HEK293 (cell line): ENCODE measurements around the gene TFAP2E.

ENCODE experiments used
- CTCF ChIA-PET: fragments of 350-600 bp; formaldehyde crosslinking; extraction: SDS; loops from one replicate; lab custom pipeline; 2021; ENCODE audit warnings: antibody characterized with exemption; lab: Yijun Ruan, JAX
- POLR2A ChIA-PET: fragments of 300-600 bp; formaldehyde crosslinking; extraction: SDS; loops from one replicate; lab custom pipeline; 2020; ENCODE audit warnings: antibody characterized with exemption, inconsistent platforms; lab: Yijun Ruan, JAX
- H3K27ac ChIP-seq: fragments of 200-500 bp; sonication (Bioruptor generic); 2 replicates; pipeline ENCODE4 v1.5.1; 2014; ENCODE audit warnings: low read depth, low read length, control low read depth, inconsistent platforms; ENCODE audit errors: extremely low read depth
- H3K36me3 ChIP-seq, 2 experiments: fragments of 200-500 bp in 1 of 2; sonication (Bioruptor generic) in 1 of 2; 1 replicate in 1 of 2; 2 replicates in 1 of 2; pipeline ENCODE4 v1.5.1; 2014 to 2017; ENCODE audit warnings: inconsistent platforms in 2 of 2, low read length in 2 of 2; ENCODE audit not compliant: control insufficient read depth in 2 of 2, insufficient read depth in 1 of 2
- H3K4me1 ChIP-seq: fragments of 200-500 bp; sonication (Bioruptor generic); 2 replicates; pipeline ENCODE4 v1.5.1; 2014; ENCODE audit warnings: mild to moderate bottlenecking, low read length, inconsistent platforms; ENCODE audit not compliant: control insufficient read depth, insufficient read depth
- H3K4me3 ChIP-seq: 2 replicates; pipeline ENCODE4 v1.5.1; 2011; ENCODE audit warnings: low read depth, mild to moderate bottlenecking, control low read depth, low read length, moderate library complexity
- H3K9me3 ChIP-seq: fragments of 200-500 bp; sonication (Bioruptor generic); 2 replicates; pipeline ENCODE4 v1.5.1; 2014; ENCODE audit warnings: low read depth, low read length, inconsistent platforms; ENCODE audit not compliant: control insufficient read depth, insufficient read depth
- EGR2 ChIP-seq: fragments of 450-650 bp; formaldehyde crosslinking; IDR thresholded peaks from 2 replicates; pipeline ENCODE4 v1.5.1; 2016; ENCODE audit warnings: low read depth, missing biosample characterization, missing genetic modification characterization
- FEZF1 ChIP-seq: fragments of 450-650 bp; formaldehyde crosslinking; IDR thresholded peaks from 2 replicates; pipeline ENCODE4 v1.5.1; 2016; ENCODE audit warnings: missing biosample characterization, missing genetic modification characterization
- KLF16 ChIP-seq: fragments of 450-650 bp; formaldehyde crosslinking; IDR thresholded peaks from 2 replicates; pipeline ENCODE4 v1.5.1; 2017; ENCODE audit warnings: missing biosample characterization, missing genetic modification characterization
- KLF7 ChIP-seq: fragments of 450-650 bp; formaldehyde crosslinking; IDR thresholded peaks from 2 replicates; pipeline ENCODE4 v1.5.1; 2016; ENCODE audit warnings: missing biosample characterization, missing genetic modification characterization, borderline replicate concordance
- PRDM1 ChIP-seq: fragments of 450-650 bp; formaldehyde crosslinking; IDR thresholded peaks from 2 replicates; pipeline ENCODE4; 2016; ENCODE audit warnings: missing biosample characterization, missing genetic modification characterization
- RBAK ChIP-seq: fragments of 450-650 bp; formaldehyde crosslinking; IDR thresholded peaks from 2 replicates; pipeline ENCODE4 v1.5.1; 2016; ENCODE audit warnings: missing biosample characterization, missing genetic modification characterization
- YY1 ChIP-seq: fragments of 450-650 bp; formaldehyde crosslinking; IDR thresholded peaks from 2 replicates; pipeline ENCODE4 v1.5.1; 2018; ENCODE audit warnings: missing biosample characterization, missing genetic modification characterization
- ZFHX2 ChIP-seq: fragments of 450-650 bp; formaldehyde crosslinking; conservative IDR thresholded peaks from 2 replicates; pipeline ENCODE4 v1.5.1; 2016; ENCODE audit warnings: missing biosample characterization, missing genetic modification characterization
- ZNF112 ChIP-seq: fragments of 450-650 bp; formaldehyde crosslinking; IDR thresholded peaks from 2 replicates; pipeline ENCODE4 v1.5.0; 2017; ENCODE audit warnings: missing biosample characterization, missing genetic modification characterization
- ZNF157 ChIP-seq: fragments of 450-650 bp; formaldehyde crosslinking; IDR thresholded peaks from 2 replicates; pipeline ENCODE4 v1.5.1; 2016; ENCODE audit warnings: missing biosample characterization, missing genetic modification characterization
- ZNF18 ChIP-seq: fragments of 450-650 bp; formaldehyde crosslinking; IDR thresholded peaks from 2 replicates; pipeline ENCODE4 v1.5.1; 2016; ENCODE audit warnings: missing biosample characterization, missing genetic modification characterization
- ZNF2 ChIP-seq: fragments of 450-650 bp; formaldehyde crosslinking; IDR thresholded peaks from 2 replicates; pipeline ENCODE4 v1.5.1; 2016; ENCODE audit warnings: missing biosample characterization, missing genetic modification characterization
- ZNF350 ChIP-seq: fragments of 450-650 bp; formaldehyde crosslinking; IDR thresholded peaks from 2 replicates; pipeline ENCODE4 v1.5.0; 2017; ENCODE audit warnings: missing biosample characterization, mild to moderate bottlenecking, missing genetic modification characterization
- ZNF426 ChIP-seq: fragments of 450-650 bp; formaldehyde crosslinking; IDR thresholded peaks from 2 replicates; pipeline ENCODE4 v1.5.1; 2017; ENCODE audit warnings: missing biosample characterization, missing genetic modification characterization, mild to moderate bottlenecking, inconsistent platforms, moderate library complexity
- ZNF514 ChIP-seq: fragments of 450-650 bp; formaldehyde crosslinking; IDR thresholded peaks from 2 replicates; pipeline ENCODE4 v1.5.1; 2016; ENCODE audit warnings: missing biosample characterization, missing genetic modification characterization
- ZNF530 ChIP-seq: fragments of 450-650 bp; formaldehyde crosslinking; IDR thresholded peaks from 2 replicates; pipeline ENCODE4 v1.5.1; 2016; ENCODE audit warnings: low read depth, missing biosample characterization, missing genetic modification characterization
- ZNF776 ChIP-seq: fragments of 450-650 bp; formaldehyde crosslinking; IDR thresholded peaks from 2 replicates; pipeline ENCODE4 v1.5.0; 2017; ENCODE audit warnings: missing biosample characterization, missing genetic modification characterization, borderline replicate concordance
- ZSCAN23 ChIP-seq: fragments of 450-650 bp; formaldehyde crosslinking; IDR thresholded peaks from 2 replicates; pipeline ENCODE4 v1.5.1; 2016; ENCODE audit warnings: missing biosample characterization, missing genetic modification characterization
- TF ChIP-seq, protein P1 (sequence below): fragments of 450-650 bp; formaldehyde crosslinking; IDR thresholded peaks from 2 replicates; pipeline ENCODE4 v1.5.1; 2016; ENCODE audit warnings: missing biosample characterization, missing genetic modification characterization
- TF ChIP-seq, protein P2 (sequence below): fragments of 450-650 bp; formaldehyde crosslinking; IDR thresholded peaks from 2 replicates; pipeline ENCODE4 v1.5.1; 2016; ENCODE audit warnings: missing biosample characterization, missing genetic modification characterization

TFAP2E gene

DNA sequence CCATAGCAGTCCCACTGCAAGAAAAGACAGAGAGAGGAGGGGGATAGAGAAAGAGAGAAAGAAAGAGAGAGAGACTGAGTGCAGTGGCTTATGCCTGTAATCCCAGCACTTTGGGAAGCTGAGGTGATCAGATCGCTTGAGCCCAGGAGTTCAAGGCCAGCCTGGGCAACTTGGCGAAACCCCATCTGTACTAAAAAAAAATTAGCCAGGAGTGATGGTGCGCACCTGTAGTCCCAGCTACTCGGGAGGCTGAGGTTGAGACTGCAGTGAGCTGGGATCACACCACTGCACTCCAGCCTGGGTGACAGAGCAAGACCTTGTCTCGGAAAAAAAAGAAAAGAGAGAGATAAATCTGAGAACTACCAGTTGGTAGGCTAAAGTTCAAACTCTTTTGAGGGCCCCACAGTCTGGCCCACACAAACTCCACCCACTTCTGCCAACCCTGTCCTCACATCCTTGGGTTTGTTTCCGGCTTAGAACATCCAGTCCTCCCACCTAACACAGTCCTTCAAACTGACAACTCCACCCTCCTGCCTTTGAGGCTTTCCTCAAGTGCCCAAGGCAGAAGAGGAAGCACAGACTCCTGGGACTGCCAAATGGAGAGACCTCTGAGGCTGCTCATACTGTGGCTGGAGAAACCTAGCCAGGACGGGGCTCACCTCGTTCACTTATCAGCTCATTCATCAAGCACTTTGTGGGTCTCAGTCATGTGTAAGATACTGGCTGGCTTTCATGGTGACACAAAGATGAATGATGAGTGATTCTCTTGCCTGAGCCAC is 20.1 kb downstream of the TFAP2E start:
- Histone ChIP-seq H3K4me3 (no peak overlapping the region), H3K4me1 (no peaks in the 10 kb centered on the region), H3K9me3 (no peaks in the 10 kb centered on the region), H3K27ac (no peak overlapping the region), H3K36me3 (peaks cover 0 to 38% of the 10 kb centered on the region in 2 experiments; a peak in 1 of 3 replicates)
- ChIA-PET CTCF (interaction anchor here (0.9 to 1.9 kb wide), 2 partner anchors 11 to 134 kb away, joined by 3 to 6 read pairs; no protein-coding TSS in a partner anchor), POLR2A (interaction anchor here (1.2 kb wide), 1 partner anchor 20 kb away, joined by 3 read pairs; the partner anchor contains the start of gene TFAP2E)
- TF ChIP-seq ZNF350 (tag by site-specific recombination) (no peak), ZNF2 (tag by site-specific recombination) (no peak), ZSCAN23 (tag by site-specific recombination) (no peak), ZNF426 (tag by site-specific recombination) (no peak), KLF7 (tag by site-specific recombination) (no peak), ZNF530 (tag by site-specific recombination) (no peak), ZFHX2 (tag by site-specific recombination) (peak; percentile 78), FEZF1 (tag by site-specific recombination) (peak; percentile 49; the same call in 1 of the 2 replicates), ZNF776 (no peak), PRDM1 (no peak), KLF16 (tag by site-specific recombination) (no peak), ZNF514 (tag by site-specific recombination) (no peak), EGR2 (peak; percentile 81), RBAK (no peak), ZNF18 (no peak), ZNF157 (no peak), ZNF112 (tag by site-specific recombination) (no peak), YY1 (no peak)
- TF ChIP-seq, protein P1, sequence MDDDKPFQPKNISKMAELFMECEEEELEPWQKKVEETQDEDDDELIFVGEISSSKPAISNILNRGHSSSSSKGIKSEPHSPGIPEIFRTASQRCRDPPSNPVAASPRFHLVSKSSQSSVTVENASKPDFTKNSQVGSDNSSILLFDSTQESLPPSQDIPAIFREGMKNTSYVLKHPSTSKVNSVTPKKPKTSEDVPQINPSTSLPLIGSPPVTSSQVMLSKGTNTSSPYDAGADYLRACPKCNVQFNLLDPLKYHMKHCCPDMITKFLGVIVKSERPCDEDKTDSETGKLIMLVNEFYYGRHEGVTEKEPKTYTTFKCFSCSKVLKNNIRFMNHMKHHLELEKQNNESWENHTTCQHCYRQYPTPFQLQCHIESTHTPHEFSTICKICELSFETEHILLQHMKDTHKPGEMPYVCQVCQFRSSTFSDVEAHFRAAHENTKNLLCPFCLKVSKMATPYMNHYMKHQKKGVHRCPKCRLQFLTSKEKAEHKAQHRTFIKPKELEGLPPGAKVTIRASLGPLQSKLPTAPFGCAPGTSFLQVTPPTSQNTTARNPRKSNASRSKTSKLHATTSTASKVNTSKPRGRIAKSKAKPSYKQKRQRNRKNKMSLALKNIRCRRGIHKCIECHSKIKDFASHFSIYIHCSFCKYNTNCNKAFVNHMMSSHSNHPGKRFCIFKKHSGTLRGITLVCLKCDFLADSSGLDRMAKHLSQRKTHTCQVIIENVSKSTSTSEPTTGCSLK (tag by site-specific recombination), result no peak
- TF ChIP-seq, protein P2, sequence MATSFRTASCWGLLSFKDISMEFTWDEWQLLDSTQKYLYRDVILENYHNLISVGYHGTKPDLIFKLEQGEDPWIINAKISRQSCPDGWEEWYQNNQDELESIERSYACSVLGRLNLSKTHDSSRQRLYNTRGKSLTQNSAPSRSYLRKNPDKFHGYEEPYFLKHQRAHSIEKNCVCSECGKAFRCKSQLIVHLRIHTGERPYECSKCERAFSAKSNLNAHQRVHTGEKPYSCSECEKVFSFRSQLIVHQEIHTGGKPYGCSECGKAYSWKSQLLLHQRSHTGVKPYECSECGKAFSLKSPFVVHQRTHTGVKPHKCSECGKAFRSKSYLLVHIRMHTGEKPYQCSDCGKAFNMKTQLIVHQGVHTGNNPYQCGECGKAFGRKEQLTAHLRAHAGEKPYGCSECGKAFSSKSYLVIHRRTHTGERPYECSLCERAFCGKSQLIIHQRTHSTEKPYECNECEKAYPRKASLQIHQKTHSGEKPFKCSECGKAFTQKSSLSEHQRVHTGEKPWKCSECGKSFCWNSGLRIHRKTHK (tag by site-specific recombination), result no peak
